NK-92 (cell line): Measurements from ENCODE around the gene GPBP1.
"Not testable (repeated sequence)": the region's sequence is repeated elsewhere in the genome, so short reads cannot be mapped to it uniquely, and the experiment has no call there.

ENCODE experiments used
- DNase-seq: peaks from one replicate; lab custom pipeline; 2025; ENCODE audit not compliant: unreplicated experiment; lab: John Stamatoyannopoulos, UW

Gene GPBP1

DNA sequence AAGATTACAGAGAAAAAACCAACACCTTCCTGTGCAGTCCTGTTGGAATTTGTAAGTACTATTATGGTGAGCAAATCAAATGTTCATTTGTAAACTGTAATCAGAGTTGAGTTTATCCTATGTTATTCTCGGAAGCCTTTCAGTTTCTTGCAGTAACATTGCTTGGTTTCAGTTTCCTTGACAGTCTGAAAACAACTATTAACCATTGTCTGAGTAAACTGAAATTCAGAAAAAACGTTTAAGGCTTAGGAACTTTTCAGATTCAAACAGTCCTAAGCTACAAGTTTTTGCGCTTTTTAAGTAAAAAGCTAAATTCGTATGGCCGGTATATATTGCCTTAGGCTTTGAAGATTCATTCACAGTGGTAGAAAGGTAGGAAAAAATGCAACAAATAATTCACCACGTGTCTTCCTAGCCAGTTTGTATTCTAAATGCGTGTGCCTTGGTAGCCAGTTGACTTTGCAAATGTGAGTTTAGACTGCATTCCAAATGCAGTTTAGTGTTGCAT lies 2.5 kb downstream of the GPBP1 start:
- no peak for DNase-seq

GRCh38 chr5:57177479-57178156 lies 3.8 kb downstream of the GPBP1 start:
- DNase-seq, result no peak

DNA sequence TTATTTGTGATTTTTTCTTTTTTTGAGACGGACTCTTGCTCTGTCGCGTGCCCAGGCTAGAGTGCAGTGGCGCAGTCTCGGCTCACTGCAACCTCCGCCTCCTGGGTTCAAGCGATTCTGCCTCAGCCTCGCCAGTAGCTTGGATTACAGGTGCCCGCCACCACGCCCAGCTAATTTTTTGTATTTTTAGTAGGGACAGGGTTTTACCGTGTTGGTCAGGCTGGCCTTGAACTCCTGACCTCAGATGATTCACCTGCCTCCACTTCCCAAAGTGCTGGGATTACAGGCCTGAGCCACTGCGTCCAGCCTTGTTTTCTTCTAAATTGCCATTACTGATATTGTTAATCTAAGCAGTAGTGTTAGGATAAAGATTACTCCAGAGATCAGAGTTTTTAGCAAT lies 4.4 kb downstream of the GPBP1 start:
- not testable (repeated sequence) for DNase-seq

- no peak for DNase-seq
Measured at GRCh38 chr5:57179262-57180200, 5.7 kb downstream of the GPBP1 start.

GRCh38 chr5:57181154-57181553 lies 7.3 kb downstream of the GPBP1 start:
- DNase-seq, result no peak

DNA sequence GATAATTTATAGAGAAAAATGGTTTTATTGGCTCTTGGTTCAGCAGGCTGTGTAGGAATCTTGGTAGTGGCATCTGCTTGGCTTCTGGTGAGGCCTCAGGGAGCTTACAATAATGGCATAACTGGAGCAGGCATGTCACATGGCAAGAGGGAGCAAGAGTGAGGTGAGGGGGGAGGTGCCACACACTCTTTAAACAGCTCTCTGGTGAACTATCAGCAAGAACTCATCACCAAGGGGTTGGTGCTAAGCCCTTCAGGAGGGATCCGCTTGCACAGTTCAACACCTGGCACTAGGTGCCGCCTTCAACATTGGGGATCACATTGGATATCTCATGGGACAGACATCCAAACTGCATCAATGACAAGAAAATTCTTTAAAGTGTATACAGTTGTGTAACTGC lies 10.5 kb downstream of the GPBP1 start:
- DNase-seq, result no peak

DNA sequence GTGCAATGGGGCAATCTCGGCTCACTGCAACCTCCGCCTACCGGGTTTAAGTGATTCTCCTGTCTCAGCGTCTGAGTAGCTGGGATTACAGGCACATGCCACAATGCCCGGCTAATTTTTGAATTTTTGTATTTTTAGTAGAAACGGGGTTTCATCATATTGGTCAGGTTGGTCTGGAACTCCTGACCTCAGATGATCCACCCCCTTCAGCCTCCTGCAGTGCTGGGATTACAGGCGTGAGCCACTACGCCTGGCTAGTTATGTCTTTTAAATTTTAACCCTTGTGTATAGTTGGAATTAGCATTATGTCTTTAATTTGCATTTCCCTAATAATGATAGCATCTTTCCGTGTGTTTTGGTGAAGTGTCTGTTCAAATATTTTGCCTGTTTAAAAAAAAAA lies 11.5 kb downstream of the GPBP1 start:
- DNase-seq, result no peak

- no peak for DNase-seq
Measured at GRCh38 chr5:57186194-57186593, 12.3 kb downstream of the GPBP1 start.

DNA sequence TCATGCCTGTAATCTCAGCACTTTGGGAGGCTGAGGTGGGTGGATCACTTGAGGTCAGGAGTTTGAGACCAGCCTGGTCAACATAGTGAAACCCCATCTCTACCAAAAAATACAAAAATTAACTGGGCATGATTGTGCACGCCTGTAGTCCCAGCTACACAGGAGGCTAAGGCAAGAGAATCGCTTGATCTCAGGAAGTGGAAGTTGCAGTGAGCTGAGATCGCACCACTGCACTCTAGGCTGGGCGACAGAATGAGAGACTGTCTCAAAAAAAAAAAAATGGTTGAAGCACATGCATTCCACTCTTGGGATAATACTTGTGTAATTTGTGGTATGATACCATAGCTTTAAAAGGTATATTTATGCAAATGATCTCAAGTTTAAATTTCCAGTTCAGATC lies 14.1 kb downstream of the GPBP1 start:
- DNase-seq, result not testable (repeated sequence)

- no peak for DNase-seq
Measured at GRCh38 chr5:57189515-57189914, 15.7 kb downstream of the GPBP1 start.

GRCh38 chr5:57190593-57190992 lies 16.7 kb downstream of the GPBP1 start:
- DNase-seq, result no peak

DNA sequence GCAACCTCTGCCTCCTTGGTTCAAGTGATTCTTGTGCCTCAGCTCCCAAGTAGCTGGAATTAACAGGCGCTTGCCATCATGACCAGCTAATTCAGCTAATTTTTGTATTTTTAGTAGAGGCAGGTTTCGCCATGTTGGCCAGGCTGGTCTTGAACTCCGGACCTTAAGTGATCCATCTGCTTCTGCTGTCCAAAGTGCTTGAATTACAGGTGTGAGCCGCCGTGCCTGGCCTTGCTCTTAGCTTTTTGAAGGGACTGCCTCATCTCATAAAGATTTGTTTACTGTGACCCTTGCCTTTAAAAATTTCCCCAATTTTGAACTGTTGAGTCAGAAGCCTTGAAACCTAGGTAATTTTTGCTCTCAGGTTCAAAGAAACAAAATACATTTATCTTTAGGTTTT lies 17.3 kb downstream of the GPBP1 start:
- no peak for DNase-seq

DNA sequence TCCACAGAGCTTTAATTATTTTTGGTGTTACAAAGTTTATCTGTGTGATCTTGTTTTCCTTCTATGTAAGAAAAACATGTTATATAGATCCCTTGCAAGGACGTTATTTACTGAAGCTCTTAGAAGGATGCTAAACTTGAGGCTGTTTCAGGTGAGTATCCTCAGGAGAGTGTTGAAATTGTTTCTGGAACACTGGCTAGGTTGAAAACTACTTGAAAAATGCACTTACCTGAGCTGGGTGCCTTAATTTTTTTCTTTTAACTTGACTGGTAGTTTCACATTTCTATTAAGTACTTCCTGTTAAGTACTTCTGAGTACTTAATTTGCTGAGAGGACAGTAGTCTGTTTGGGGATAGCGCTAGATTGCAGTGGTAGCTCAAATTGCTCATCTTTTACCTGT lies 18.1 kb downstream of the GPBP1 start:
- no peak for DNase-seq

DNA sequence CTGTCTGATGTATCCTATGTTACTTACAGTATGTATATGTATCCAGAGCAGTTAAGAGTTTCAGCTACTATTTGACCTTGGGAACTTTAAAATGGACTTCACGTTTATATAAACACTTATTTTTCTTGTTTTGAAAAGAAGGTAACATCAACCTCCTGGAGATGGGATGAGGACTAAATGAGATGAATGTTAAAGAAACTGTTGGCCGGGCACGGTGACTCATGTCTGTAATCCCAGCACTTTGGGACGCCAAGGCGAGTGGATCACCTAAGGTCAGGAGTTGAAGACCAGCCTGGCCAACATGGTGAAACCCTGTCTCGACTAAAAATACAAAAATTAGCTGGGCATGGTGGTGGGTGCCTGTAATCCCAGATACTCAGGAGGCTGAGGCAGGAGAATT lies 19.0 kb downstream of the GPBP1 start:
- not testable (repeated sequence) for DNase-seq

DNA sequence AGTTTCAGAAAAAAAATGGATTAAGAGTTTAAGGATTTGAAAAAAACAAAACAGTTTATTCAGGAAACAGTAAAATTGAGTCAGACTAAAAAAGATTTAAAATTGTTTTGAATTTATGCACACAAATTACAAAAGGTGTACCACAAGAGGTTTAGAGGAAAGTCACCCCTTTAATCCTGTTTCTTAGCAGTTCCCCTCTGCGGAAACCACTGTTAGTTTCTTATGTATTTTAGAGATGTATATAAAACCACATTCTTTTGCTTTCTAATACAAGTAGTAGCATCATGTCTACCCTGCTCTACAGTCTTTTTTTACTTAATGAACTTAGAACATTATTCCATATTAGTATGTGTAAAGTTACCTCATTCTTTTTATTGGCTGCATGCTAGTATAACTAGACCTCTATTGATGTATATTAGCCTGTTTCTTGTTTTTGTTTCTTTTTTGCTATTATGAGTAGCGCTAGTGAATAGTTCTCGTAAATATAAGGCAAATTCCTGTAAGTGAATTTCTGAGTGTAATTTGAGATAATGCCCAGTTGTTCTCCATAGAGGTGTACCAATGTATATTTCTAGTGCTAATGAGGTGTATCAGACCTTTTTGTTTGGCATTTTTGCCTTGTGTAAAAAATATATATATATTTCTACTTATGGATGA lies 20.0 kb downstream of the GPBP1 start:
- DNase-seq, result no peak

DNA sequence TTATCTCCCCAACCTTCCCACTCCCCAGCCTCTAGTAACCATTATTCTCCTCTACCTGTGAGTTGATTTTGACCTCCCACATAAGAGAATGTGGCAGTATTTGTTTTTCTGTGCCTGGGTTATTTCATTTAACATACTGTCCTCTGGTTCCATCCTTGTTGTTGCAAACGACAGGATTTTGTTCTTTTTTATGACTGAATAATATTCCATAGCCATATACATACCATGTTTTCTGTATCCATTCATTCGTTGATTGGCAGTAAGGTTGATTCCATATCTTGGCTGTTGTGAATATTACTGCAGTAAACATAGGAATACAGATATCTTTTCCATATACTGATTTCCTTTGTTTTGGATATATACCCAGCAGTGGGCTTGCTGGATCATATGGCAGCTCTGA lies 20.8 kb downstream of the GPBP1 start:
- no peak for DNase-seq

- no peak for DNase-seq
Measured at GRCh38 chr5:57195060-57195459, 21.2 kb downstream of the GPBP1 start.

- DNase-seq, result no peak
Measured at GRCh38 chr5:57199866-57200265, 26.0 kb downstream of the GPBP1 start.

DNA sequence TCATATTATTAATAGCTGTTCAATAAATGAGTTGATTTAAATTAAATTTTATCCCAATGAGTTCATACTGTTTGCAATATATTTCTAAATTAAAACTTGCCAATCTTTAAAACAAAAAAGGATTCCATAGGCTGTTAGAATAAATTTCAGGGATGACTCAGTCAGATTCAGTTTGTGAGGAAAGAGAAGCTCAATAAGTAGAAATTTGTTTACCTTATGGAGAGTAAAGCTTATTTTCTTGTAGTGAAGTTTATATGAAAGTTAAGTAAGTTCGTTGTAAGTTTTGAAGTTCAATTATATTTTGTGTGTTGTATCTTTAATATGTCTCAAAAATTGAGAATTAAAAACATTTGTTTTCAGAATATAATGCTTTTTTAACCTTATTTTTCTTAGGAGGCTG lies 29.0 kb downstream of the GPBP1 start:
- DNase-seq, result no peak

GRCh38 chr5:57207007-57207653 lies 33.3 kb downstream of the GPBP1 start:
- no peak for DNase-seq

- no peak for DNase-seq
Measured at GRCh38 chr5:57207681-57208080, 33.8 kb downstream of the GPBP1 start.
